ENCODE data around the gene CCL18.
A peak's percentile ranks its signal among the peaks of the same experiment; 100 is the strongest.
"Not testable (repeated sequence)": the region's sequence is repeated elsewhere in the genome, so short reads cannot be mapped to it uniquely, and the experiment has no call there.

The CCL18 gene

DNA sequence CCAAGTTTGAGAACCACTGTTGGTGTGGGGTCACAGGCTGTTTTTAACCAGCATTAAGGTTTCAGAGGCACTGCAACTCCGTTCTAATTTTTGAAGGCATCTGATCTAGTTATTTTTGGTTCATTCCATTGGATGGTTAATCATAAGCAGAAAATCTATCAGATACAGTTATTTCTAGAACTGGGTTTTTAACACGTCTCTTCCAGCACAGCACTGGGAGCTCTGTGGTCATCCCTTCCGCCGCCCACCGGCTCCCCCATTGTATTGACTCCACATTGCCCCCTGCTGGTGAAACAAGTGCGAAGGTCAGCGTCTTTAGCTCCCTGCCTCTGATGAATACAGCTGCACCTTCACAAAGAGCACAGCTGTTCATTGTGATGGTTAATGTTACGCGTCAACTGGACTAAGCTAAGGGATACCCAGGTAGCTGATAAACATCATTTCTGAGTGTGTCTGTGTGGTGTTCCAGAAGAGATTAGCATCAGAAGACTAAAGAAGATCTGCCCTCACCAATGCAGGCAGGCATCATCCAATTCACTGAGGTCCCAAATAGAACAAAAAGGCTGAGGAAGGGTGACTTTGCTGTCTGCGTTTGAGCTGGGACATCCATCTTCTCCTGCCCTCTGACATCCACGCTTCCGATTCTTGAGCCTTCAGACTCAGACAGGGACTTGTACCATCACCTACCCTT is 8.5 kb downstream of the CCL18 start:
- peak; percentile 61 for DNase-seq

DNA sequence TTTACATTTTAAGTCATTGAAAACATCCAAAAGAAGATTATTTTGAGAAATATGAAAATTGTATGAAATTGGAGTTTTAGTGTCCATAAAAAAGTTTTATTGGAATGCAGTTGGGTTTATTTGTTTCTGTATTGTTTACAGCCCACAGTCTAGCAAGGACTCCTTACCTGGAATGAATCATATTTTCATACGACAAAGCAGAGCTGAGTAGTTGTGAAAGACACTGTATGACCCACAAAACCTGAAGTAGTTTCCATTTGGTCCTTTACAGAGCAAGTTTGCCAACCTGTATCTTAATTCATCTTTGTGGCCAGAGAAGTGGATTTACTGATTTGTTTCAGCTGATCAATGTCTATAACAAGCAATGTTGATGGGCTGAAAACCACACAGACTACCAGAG is 10.3 kb downstream of the CCL18 start:
- DNase-seq = no peak

DNA sequence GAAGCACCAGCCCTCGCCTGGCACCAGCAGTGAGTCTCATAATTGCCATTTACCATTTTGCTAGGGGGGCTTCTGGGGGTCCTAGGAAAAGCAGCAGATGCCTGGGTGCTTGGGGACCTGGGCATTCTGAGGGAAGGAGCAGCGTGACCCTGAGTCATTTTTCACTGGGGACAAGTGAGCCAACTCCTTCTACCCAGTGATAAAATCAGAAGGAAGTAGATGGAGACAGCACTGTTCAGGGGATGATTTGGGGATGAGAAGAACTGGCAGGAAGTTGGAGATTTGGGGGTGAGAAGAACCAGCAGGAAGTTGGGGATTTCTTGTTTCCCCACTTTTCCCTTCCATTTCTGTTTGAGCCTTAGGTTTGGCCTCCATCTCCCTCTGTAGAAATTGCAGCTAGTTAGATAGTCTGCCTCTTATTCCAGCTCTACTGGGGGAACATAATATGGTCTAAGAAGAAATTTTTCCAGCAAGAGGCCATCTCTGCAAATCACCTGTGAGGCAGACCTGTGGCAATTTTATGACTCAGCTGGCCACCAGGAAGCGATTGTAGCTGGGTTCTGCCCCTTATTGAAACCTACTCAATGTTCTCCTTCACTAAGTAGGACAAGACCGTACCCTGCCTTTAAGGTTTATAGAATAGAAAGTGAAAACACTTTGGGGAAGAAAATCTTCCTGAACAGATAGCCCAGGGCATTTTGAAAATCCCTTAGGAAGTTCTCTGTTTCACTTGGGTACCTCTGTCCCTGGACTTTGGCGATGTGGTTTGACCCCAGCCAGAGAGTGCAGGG is 17.8 kb downstream of the CCL18 start:
- not testable (repeated sequence) for DNase-seq

DNA sequence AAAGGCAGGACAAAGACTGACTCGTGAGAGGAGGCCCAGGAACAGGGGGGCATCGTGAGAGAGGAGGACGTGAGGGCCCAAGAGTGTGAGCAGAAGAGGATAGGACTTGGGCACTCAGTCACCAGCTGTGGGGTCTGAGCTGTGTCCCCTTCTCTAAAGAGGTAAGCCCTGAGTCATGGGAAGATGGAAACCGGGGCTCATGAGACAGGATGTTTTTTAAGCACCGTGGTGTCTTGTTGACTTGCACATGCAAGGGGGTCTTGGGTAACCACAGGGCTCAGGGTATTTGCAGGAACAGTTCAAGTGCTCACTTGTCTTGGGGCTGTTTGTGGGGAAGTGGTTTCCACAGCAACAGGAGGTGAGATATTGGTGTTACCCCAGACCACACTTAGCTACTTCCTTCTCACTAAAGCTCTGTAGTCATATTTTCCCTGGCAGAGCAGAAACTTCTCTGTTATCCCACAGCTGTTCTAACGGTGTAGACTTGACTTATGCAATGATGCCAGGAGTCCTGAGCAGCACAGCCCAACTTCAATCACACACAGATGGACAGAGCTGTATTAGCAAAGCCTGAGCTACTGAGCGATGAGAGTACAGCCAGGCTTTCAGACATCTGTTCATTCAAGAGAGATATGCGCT is 18.5 kb downstream of the CCL18 start:
- DNase-seq = peak; percentile 6

DNA sequence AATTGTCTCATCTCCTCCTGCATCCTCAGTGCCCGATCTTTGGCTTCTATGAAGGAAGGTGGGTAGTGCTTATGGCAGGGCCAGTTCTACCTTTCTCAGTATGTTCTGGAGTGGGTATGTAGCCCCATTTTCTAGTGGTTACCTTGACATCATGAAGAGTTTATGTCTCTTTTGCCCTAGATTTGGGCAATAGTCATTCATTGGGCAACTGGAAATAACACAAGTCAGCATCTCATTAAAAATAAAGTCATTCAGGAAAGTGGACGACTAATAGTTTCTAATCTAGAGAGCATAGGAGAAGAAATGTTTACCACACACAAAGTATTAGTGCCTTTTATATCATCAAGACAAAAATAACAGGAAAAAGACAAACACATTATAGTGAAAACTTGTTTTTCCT is 19.6 kb downstream of the CCL18 start:
- DNase-seq = not testable (repeated sequence)

DNA sequence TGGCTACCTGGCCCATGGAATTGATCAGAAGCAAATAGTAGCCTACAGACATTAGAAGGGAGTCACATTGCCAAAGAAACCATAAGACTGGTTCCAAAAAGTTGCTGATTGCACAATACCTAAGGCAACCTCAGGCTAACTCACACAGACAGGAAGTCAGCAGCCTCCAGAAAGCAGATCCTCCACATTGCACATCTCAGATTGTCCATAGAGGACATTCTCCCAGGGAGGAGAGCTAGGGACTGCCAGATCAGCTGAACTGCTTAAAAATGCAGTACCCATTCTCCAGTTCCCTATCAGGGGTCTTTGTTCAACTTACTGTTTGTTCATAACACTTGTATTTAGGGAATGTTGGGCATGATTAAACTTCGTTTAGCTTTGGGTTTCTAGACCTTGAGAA is 21.7 kb downstream of the CCL18 start:
- no peak for DNase-seq

DNA sequence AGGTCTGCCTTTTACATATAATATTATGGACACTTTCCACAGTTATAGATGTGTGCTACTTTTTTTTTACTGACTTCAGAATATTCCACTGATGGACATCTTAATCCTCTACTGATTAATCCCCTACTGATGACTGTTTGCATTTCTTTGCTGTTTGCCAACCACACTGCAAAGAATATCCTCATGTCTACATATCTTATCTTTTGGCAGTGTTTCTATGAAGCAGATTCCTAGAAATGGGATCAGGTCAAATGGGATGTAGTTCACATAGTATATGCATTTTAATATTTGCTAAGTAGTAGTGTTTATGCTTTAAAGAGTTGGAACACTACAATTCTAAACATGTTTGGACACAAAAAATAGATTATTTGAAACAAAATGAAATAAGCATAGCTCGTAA is 22.7 kb downstream of the CCL18 start:
- DNase-seq = no peak

DNA sequence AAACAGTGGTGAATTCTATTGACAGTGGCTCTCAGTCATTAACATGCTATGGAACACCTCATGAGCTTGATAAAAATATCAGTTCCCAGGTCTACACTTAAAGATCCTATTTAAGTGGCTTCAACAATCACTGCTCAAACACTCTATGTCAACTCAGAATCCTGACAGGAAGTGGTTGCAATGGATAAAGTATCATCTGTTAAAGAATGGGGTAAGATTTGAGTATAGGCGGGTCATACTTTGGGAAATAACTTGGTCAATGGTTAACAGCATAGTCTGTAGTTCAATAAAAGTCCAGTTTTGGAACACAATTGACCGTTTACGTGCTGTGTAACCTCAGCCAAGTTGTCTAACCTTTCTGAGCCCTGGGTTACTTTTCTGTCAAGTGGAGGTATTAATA is 23.4 kb downstream of the CCL18 start:
- DNase-seq = not testable (repeated sequence)

DNA sequence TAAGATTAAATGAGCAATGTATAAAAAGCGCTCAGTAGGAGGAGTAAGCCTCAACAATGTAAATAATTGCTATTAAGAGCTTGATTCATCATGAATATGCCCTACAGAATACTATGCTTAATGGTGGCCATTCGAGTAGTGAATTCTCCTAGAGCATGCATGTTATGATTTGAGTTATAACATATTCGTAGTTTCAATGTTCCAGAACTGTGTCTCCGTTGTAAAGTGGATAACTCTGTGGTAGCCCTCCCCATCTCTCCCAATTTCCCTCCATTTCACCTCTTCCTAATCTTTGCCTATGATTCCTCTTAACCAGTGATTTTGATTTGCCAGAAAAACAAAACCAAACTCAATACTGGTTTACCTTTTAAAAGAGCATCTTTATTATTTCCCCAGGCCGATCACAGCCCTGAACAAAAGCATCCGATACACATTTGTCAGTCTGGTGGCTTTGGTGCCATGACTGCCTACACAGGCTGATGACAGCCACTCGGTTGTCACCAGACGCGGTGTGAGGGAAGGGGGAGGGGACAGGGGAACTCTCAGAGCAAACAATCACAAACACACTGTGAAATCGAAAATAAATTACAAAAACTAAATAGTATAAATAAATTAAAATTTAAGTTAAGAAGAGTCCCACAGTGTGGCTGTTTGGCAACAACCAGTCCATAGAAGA is 24.0 kb downstream of the CCL18 start:
- DNase-seq = not testable (repeated sequence)

DNA sequence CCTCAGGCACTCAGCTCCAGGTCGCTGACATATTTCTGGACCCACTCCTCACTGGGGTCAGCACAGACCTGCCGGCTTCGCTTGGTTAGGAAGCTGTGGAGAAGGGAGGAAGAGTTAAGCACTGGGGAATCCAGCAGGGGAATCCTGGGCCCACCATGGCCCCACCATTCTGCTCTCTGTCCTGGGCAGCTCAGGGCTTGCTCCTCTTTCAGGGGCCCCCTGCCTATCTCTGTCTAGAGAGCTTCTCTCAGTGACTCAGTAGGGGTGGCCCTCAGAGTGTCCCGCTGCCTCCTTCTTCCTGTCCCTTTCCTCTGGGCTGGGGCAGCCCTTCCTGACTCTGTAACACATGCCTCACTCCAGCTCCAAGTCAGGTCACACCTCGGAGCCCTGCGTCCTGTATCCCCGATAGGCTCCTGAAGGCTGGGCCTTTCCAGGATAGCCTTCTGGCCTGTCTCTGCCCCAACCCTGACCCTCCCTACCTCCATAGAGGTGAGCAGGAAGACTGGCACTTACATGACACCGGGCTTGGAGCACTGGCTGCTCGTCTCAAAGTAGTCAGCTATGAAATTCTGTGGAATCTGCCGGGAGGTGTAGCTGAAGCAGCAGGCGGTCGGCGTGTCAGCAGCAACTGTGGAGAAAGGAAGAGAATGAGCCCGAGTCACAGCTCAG is 24.7 kb downstream of the CCL18 start:
- DNase-seq = no peak

DNA sequence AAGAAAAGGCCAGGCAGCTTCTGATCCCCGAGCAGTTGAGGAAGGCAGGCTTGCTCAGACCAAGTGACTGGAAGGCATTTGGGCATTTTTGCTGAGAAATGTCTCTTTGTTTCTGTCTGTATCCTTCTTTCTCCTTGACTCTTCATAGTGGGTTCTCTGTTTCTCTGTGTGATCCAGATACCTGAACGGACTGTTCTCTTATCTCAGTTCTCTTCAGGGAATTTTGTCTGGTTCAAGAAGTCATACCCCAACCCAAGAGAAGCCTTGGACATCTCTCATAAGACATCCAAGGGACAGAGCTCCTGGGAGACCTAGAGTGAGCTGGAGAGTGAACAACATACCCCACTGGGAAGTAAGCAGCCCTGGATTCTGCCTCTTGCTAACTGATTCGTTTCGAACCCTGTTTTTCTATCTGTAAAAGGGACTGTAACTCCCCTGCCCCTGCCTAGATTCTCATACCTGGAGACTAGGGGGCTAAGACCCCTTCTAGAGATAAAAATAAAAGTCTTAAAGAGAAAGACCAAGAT is 25.3 kb downstream of the CCL18 start:
- no peak for DNase-seq

DNA sequence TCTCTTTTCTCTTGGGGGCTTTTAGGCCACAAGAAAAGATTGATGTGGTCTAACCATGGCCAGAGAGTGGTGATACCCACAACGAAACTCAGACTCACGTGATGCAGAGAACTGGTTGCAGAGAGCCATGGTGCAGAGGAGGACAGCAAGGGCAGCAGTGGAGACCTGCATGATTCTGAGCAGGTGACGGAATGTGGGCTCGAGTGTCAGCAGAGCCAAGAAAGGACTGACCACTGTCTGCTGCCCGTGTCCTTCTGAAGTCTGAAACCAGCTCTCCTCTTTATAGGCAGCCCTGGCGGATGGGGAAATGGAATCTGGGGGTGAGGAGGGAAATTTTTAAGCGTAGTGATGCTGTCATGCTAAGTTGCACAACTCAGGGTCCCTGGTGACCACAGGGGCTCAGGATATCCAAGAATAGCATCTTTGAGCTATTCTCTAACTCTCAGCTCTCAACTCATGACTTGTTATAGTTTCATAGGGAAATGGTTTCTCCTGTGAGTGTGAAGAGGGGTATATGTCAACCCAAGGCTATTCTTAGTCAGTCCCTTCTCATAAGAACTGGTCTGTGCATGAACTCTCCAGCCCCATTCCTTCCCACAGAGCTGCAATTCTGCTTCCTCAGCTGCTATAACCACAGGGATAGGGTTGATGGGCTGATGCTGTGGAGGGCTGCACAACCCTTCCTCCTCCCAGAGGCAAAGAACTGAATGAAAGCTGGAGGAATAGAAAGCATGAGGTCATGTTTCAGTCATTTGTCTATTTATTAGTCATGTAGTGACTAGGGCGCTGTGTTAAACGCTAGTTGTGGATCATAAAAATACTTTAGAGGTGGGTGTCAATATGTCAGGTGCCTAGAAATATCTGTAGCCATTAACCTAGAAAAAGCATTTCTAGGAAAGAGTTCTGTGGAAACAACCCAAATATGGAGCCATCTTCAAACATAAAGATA is 26.1 kb downstream of the CCL18 start, which contains the start of gene CCL3:
Gene CCL3 (minus strand): TSS at position 256 of the 949 bp plus-strand sequence. CDS start 85 bp downstream, at position 171.
- no peak for DNase-seq

DNA sequence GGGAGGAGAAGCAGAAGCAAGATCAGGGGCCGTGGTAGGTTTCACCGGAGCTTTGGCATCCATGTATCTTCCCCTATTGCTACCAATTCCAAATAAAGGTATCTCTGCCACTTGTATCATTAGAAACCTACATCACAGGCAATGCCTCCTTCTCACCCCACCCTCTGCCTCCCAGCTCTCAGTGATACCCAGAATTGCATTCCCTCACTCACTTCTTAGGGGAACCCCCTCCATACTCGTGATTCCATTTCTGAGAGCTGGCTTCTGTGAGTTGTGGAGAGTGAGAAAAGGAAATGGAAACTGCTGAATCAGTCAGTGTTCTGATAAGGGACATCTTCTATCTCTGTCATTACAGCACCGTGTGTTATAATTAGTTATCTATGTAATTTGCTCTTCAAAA is 28.2 kb downstream of the CCL18 start:
- no peak for DNase-seq

DNA sequence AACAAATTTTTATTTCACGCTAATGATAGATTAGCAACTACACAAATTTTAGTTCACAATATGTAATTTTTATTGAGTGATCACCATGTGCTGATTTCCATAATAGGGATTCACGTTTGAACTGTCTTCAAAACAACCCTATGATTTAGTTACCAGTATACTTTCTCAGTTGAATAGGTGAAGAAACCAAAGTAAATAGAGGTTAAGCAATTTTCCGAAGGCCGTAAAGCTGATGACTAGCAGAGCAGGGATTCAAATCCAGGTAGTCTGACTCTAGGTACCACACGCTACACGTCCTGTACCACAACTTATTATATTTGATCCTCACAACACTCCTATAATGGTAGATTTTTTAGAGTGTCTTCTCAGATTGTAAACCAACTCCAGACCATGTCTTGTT is 28.6 kb downstream of the CCL18 start:
- DNase-seq = not testable (repeated sequence)

DNA sequence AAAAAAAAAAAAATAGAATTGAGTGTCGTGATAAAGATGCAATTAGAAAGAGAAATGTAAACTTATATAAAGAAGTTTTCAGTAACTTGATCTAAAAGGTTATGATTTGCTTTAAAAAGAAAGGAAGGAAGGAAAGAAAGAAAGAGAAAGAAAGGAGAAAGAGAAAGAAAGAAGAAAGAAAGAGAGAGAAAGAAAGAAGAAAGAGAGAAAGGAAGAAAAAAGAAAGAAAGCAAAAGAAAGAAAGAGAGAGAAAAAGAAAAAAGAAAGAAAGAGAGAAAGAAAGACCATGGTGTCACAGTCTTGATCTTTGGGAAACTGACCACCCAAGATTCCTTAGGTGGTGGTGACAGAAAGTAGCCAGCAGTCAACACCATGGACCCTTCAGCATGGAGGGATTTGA is 30.2 kb downstream of the CCL18 start:
- DNase-seq = no peak

DNA sequence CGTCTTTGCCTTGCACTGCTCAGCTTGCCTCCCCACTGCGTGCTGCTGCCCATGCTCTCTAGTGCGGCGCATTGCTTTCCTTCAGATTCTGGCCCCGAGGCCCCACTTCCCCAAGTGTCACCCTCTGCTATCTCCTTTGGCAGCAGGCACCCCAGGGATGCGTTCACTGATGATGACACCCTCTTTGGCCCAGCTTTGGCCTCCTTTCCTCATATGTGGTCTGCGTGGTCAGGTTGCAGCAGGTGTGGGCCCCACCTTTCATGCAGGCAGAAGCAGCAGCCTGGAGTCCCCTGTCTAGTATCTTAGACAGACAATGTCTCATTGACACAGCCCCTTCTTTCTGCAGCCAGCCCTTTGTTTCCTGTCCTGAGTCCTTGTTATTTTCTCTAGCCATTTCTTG is 30.7 kb downstream of the CCL18 start:
- DNase-seq = no peak

DNA sequence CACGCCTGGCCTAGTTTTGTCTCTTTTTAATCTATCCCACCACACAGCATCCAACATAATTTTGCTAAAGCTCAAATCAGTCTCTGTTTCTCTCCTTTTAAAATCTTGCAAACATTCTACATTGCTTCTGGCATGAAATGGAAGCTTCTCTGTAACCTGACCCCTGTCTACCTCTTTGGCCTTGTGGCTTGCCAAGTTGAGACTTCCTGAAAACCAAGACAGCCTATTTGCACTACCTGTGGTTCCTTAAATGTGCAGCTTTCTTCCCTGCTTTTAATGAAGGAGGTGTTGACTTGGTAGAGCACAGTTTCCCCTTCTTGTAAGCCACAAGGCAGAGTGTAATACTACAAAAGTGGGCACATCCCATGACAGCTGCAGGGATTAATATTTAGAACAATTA is 31.9 kb downstream of the CCL18 start:
- DNase-seq = no peak

DNA sequence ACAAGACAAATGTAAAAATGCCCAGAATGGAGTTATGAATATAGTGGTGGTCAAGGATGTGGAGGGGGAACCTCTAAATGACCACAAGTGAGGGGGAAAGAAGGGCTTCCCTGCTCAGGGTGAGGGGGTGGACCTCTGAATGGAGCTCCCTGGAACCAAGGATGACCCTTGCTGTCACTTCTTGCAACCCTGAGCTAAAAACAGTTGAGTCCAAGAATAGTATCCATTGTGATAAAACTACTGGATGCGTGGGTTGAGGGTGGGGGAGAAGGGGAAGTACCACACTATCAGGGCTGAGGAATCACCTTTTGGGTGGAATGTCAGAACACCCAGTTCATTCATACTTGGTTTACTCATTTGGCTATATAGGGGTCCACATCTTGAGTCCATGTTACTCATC is 34.9 kb downstream of the CCL18 start:
- DNase-seq = not testable (repeated sequence)

DNA sequence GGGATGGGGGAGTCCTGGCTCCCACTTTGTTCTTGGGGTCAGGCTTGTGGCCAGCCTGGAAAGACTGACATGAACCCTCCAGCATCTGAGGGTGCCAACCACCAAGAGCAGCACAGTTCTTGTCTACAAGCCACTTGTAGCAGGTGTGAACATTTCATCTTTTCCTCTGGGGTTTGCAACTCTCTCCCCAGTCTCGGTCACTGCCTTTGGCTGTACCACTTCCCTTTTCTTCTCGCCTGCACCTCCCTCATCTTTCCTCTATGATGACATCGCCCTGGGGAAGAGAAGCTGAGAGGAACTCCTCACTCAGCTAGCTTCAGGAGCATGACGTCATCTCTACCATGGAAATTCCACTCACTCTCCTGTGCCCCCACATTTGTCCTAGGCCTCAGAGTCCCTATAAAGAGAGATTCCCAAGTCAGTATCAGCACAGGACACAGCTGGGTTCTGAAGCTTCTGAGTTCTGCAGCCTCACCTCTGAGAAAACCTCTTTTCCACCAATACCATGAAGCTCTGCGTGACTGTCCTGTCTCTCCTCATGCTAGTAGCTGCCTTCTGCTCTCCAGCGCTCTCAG is 39.4 kb downstream of the CCL18 start, which contains the start of gene CCL4:
Gene CCL4 (plus strand): TSS at position 427 of the 575 bp plus-strand sequence. CDS start 79 bp downstream, at position 506.
- not testable (repeated sequence) for DNase-seq

DNA sequence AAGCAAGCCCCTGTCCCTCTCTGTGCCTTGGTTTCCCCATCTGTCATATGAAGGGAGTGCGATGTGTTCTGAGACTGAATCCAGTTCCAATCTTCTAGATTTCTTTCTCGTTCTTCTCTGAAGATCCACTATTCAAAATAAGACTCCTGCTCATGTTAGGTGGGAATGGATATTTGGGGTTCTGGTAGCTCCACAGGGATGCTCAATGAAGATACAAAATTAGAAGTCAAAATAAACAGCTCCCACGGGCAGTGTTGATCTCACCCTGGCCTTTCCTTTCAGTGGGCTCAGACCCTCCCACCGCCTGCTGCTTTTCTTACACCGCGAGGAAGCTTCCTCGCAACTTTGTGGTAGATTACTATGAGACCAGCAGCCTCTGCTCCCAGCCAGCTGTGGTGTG is 40.2 kb downstream of the CCL18 start:
- not testable (repeated sequence) for DNase-seq
